Measurements from ENCODE around the gene ARL15.

DNA sequence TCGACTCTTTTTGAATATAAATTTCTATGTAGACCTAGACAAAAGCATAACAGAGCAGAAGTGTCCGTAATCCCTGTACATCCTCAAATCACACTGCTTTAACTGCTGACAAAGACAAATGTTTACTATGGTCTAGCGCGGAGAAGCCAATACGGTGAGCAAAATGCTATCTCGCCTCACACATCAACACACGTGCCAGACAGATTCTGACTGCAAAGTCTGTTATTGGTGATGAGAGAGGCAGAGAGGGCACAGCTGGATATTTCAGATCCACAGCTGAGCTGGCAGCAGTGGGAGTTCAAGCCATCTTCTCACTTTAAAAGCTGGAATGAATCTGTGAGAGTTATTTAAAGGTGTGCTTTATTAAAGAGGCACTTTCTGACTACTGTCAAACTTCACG lies 124.3 kb downstream of the ARL15 start:
- TF ChIP-seq, protein P1, sequence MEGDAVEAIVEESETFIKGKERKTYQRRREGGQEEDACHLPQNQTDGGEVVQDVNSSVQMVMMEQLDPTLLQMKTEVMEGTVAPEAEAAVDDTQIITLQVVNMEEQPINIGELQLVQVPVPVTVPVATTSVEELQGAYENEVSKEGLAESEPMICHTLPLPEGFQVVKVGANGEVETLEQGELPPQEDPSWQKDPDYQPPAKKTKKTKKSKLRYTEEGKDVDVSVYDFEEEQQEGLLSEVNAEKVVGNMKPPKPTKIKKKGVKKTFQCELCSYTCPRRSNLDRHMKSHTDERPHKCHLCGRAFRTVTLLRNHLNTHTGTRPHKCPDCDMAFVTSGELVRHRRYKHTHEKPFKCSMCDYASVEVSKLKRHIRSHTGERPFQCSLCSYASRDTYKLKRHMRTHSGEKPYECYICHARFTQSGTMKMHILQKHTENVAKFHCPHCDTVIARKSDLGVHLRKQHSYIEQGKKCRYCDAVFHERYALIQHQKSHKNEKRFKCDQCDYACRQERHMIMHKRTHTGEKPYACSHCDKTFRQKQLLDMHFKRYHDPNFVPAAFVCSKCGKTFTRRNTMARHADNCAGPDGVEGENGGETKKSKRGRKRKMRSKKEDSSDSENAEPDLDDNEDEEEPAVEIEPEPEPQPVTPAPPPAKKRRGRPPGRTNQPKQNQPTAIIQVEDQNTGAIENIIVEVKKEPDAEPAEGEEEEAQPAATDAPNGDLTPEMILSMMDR (IDR thresholded peaks at IDR 0.05), result no peak
- TF ChIP-seq POLR2AphosphoS5 (IDR thresholded peaks at IDR 0.05), result no peak
- no peak for TF ChIP-seq POLR2A (IDR thresholded peaks at IDR 0.05)
- no peak for TF ChIP-seq EP300 (IDR thresholded peaks at IDR 0.05)
